OCI-LY1 (cell line): ENCODE results near the gene TBL3.

ENCODE experiments used
- H2AFZ ChIP-seq: fragments of 200-600 bp; sonication (generic), shearing (Covaris generic); 2 replicates; pipeline ENCODE4 v1.6.0; 2014; ENCODE audit warnings: antibody characterized with exemption, mild to moderate bottlenecking, low read length
- H3F3A ChIP-seq: fragments of 200-600 bp; sonication (generic), shearing (Covaris generic); 2 replicates; pipeline ENCODE4 v1.6.0; 2014; ENCODE audit warnings: mild to moderate bottlenecking, antibody characterized with exemption, low read length, moderate library complexity; ENCODE audit not compliant: insufficient read depth
- H3K27ac ChIP-seq: fragments of 200-600 bp; sonication (generic); 2 replicates; pipeline ENCODE4 v1.5.1; 2014; ENCODE audit warnings: low read length, mixed run types, mild to moderate bottlenecking, low read depth; ENCODE audit not compliant: poor library complexity, severe bottlenecking
- H3K27me3 ChIP-seq: fragments of 200-600 bp; sonication (generic); 2 replicates; pipeline ENCODE4 v1.6.0; 2014; ENCODE audit warnings: antibody characterized with exemption, mild to moderate bottlenecking, low read length, moderate library complexity; ENCODE audit not compliant: insufficient read depth
- H3K36me3 ChIP-seq: fragments of 200-600 bp; sonication (generic); 2 replicates; pipeline ENCODE4 v1.6.1; 2014; ENCODE audit warnings: mild to moderate bottlenecking, antibody characterized with exemption, low read length, moderate library complexity, mixed read lengths; ENCODE audit not compliant: insufficient read depth
- H3K4me1 ChIP-seq: fragments of 200-600 bp; sonication (generic); 2 replicates; pipeline ENCODE4 v1.5.1; 2014; ENCODE audit warnings: mild to moderate bottlenecking, low read length, moderate library complexity; ENCODE audit not compliant: insufficient read depth, severe bottlenecking
- H3K4me2 ChIP-seq: fragments of 200-600 bp; sonication (generic), shearing (Covaris generic); 2 replicates; pipeline ENCODE4 v1.6.1; 2014; ENCODE audit warnings: low read length
- H3K4me3 ChIP-seq: fragments of 200-600 bp; sonication (generic); 2 replicates; pipeline ENCODE4 v1.5.1; 2014; ENCODE audit warnings: low read length, low read depth, mild to moderate bottlenecking, mixed read lengths; ENCODE audit not compliant: poor library complexity, severe bottlenecking
- H3K79me2 ChIP-seq: fragments of 200-600 bp; shearing (Covaris generic); 2 replicates; pipeline ENCODE4 v1.6.1; 2016; ENCODE audit warnings: mixed run types, low read length, mixed read lengths; ENCODE audit not compliant: insufficient read depth
- H3K9ac ChIP-seq: fragments of 200-600 bp; sonication (generic), shearing (Covaris generic); 2 replicates; pipeline ENCODE4 v1.6.1; 2014; ENCODE audit warnings: mild to moderate bottlenecking, low read length, mixed read lengths
- H3K9me2 ChIP-seq: fragments of 200-600 bp; sonication (generic), shearing (Covaris generic); 2 replicates; pipeline ENCODE4 v1.6.1; 2014; ENCODE audit warnings: low read depth, mild to moderate bottlenecking, low read length, mixed read lengths
- H3K9me3 ChIP-seq: fragments of 200-600 bp; shearing (Covaris generic); 2 replicates; pipeline ENCODE4 v1.6.1; 2014; ENCODE audit warnings: low read length, mixed read lengths
- H4K20me1 ChIP-seq: fragments of 200-600 bp; sonication (generic), shearing (Covaris generic); 2 replicates; pipeline ENCODE4 v1.6.0; 2016; ENCODE audit warnings: mild to moderate bottlenecking, low read length; ENCODE audit not compliant: insufficient read depth
- EZH2 ChIP-seq: fragments of 200-600 bp; sonication (generic), shearing (Covaris generic); IDR thresholded peaks from 2 replicates; pipeline ENCODE4 v1.8.0; 2017; ENCODE audit warnings: borderline replicate concordance, mixed run types, mild to moderate bottlenecking, antibody characterized with exemption, low read length, moderate library complexity, mixed read lengths
- TF ChIP-seq, protein P1 (sequence below): fragments of 200-600 bp; sonication (generic), shearing (Covaris generic); IDR thresholded peaks from 2 replicates; pipeline ENCODE4 v1.5.1; 2017; ENCODE audit warnings: mild to moderate bottlenecking, antibody characterized with exemption, low read length, moderate library complexity, mixed read lengths

TBL3 gene

DNA sequence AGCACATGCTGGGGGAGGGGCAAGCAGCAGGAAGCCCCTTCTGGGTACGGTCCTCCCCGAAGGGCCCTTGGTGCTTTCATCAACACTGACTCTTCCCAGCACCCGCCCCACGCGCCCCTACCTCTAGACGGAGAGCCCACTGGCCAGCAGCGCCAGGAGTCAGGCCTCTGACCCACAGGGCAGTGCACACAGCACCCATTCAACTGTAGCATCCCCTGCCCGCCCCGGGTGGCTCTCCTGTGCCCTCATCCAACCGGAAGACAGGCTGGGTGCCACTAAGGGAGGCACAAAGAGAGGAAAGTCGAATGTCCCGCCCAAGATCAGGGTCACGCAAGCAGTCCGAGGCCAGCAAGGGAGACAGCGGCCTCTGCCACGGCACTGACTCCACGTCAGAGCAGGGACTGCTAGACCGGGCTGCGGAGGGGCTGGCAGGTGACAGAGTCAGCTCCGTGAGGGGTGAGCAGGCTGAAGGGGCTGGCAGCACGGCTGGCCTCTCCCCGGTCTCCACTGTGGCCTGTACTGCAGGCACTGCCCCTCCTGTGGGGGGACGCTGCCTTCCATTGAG lies 38.7 kb upstream of the TBL3 start:
- Histone ChIP-seq H3K9me2 (no peaks in the 10 kb centered on the region), H3K9me3 (no peaks in the 10 kb centered on the region), H3K9ac (no peak overlapping the region), H3K36me3 (peaks cover 7% of the 10 kb centered on the region), H3K4me3 (no peak overlapping the region), H3F3A (no peaks in the 10 kb centered on the region), H3K27ac (no peak overlapping the region), H3K27me3 (0 out of 2 replicates have a peak, but pooled peaks cover 6% of the 10 kb centered on the region), H4K20me1 (no peaks in the 10 kb centered on the region), H3K4me1 (peaks cover 13% of the 10 kb centered on the region), H2AFZ (no peak overlapping the region), H3K79me2 (no peaks in the 10 kb centered on the region), H3K4me2 (no peak overlapping the region)
- TF ChIP-seq, protein P1, sequence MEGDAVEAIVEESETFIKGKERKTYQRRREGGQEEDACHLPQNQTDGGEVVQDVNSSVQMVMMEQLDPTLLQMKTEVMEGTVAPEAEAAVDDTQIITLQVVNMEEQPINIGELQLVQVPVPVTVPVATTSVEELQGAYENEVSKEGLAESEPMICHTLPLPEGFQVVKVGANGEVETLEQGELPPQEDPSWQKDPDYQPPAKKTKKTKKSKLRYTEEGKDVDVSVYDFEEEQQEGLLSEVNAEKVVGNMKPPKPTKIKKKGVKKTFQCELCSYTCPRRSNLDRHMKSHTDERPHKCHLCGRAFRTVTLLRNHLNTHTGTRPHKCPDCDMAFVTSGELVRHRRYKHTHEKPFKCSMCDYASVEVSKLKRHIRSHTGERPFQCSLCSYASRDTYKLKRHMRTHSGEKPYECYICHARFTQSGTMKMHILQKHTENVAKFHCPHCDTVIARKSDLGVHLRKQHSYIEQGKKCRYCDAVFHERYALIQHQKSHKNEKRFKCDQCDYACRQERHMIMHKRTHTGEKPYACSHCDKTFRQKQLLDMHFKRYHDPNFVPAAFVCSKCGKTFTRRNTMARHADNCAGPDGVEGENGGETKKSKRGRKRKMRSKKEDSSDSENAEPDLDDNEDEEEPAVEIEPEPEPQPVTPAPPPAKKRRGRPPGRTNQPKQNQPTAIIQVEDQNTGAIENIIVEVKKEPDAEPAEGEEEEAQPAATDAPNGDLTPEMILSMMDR, result no peak
- TF ChIP-seq EZH2, result no peak

DNA sequence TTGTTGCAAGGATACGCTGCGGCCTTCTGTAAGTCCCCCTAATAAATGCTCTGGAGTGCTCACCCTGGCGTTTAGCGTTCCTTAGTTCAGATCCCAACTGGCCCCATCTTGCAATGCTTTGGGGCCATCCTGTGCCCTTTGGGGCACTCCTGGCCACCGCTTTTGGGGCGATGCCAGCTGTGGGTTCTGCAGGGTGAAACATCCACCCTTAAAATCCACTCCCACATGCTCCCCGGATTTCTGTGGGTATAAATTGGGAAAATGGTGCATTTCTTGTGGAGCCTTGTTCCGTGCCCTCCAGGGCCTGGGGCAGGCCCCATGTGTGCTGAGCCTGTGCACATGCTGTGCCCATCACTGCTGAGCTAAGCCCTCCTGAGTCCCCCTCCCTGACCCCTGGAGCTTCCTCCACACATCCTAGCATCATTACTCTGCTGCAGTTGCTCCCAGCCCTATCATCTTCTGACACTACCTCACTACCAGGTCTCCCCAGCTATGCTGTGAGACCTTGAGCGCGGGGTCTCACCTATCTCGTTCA lies 34.8 kb upstream of the TBL3 start:
- Histone ChIP-seq H3K4me3 (no peak overlapping the region), H3K27me3 (0 out of 2 replicates have a peak, but pooled peaks cover 6% of the 10 kb centered on the region), H4K20me1 (no peaks in the 10 kb centered on the region), H3K27ac (no peak overlapping the region), H3K9ac (no peak overlapping the region), H3K4me2 (no peak overlapping the region), H3K79me2 (no peaks in the 10 kb centered on the region), H3K36me3 (peaks cover 12% of the 10 kb centered on the region), H3F3A (no peaks in the 10 kb centered on the region), H2AFZ (no peak overlapping the region), H3K9me3 (no peaks in the 10 kb centered on the region), H3K4me1 (peaks cover 6% of the 10 kb centered on the region), H3K9me2 (no peaks in the 10 kb centered on the region)
- TF ChIP-seq, protein P1, result no peak
- no peak for TF ChIP-seq EZH2

DNA sequence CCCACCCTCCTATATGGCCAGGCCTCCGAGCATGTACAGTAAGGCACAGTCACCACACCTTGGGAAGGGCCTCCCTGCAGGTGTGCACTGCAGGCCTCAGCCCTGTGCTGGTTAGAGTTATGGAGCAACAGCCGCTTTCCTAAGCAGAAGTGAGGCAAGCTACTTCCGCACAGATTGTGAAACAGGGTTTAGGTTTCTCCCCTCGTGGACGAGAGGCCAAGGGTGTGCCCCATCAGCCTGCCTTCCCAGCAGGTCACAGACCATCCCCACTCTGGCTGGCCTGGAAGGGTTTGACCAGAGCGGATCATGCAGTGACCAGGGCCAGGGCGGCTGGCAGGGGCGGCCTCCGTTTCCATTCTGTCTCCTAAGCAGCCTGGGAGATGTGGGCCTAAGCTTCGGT lies 33.5 kb upstream of the TBL3 start:
- H4K20me1 ChIP-seq, result no peaks in the 10 kb centered on the region
- TF ChIP-seq, protein P1, result no peak
- TF ChIP-seq EZH2, result no peak
- H3K9me2 ChIP-seq, result no peaks in the 10 kb centered on the region
- no peak overlapping the region for H3K4me3 ChIP-seq
- peaks cover 12% of the 10 kb centered on the region for H3K36me3 ChIP-seq
- H3K9me3 ChIP-seq, result no peaks in the 10 kb centered on the region
- H3F3A ChIP-seq, result no peaks in the 10 kb centered on the region
- no peak overlapping the region for H2AFZ ChIP-seq
- H3K4me2 ChIP-seq, result no peak overlapping the region
- H3K4me1 ChIP-seq, result peaks cover 14% of the 10 kb centered on the region
- H3K27me3 ChIP-seq, result 0 out of 2 replicates have a peak, but pooled peaks cover 5% of the 10 kb centered on the region
- no peaks in the 10 kb centered on the region for H3K79me2 ChIP-seq
- H3K27ac ChIP-seq, result no peak overlapping the region
- H3K9ac ChIP-seq, result no peak overlapping the region
